Activated naive CD4-positive, alpha-beta T cell treated with anti-CD3 and anti-CD28 coated beads, Interleukin-2, amount 50 U/mL, for 16 hours (primary cell): ENCODE data around the gene TACR1.

Experiments used
- DNase-seq: peaks from one replicate; pipeline ENCODE4 v3.0.0-alpha.2; 2020

Gene TACR1

DNA sequence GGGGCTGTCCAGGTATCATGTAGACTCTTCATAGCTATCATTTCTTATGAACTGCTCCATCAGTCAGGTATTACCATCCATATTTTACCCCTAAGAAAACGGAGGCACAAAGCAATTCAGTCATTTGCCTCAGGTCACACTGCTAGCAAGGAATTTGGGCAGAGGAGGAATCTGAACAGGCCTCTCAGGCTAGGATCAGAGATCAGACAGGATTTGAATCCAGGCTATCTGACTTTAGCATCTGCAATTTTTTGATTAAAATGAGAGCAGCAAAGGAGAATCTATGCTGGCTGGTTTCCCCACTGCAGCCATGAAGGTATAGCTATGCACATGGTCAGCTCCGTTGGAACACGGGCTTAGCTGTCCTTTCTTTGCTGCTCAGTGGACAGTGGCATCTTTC, 60.1 kb downstream of the TACR1 start:
- DNase-seq = no peak

DNA sequence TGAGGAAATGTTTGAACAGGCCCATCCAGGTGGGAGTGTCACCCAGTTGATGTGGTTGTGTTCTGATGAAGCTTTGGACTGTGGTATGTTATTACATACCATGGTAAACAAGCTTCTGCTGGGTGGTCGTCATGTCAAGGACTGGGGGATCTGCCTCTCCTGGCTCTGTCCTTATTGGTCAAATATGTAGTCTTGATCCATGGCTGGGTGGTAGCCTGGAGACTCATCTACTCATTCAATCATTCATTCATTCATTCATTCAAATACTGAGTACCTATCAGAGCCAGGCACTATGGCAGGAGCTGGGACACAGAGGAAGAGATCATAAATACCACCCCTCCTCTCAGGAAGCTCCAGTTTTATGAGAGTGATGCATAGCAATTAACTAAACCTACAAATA, 60.8 kb downstream of the TACR1 start:
- DNase-seq = no peak

DNA sequence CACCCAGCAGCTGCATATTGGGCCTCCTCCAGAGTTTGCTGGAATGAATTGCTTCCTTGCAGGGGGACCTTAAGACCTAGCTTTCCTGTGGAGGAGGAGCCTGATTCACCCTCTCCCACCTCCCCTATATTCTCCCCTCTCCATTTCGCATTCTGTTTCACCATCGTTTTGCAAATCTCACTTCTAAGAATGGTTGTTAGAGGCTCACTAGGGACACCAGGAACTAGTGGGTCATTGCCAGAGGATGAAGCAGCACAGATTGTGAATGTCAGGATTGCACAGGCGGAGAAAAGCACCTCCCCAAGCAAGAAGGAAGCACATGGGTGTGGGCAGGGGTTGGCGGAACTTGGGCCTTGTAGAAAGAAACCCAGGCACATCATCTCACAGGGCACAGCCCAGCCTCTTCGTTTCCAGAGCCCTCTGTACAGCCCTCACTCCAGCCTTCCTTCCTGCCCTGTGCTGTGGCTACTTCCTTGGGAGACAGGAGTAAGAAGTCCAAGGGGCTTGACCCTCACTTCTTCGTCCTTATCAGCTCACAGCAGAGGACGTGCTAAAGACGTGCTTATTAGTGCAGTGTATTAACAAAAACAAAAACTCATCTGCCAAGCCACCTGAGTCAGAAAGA, 63.4 kb downstream of the TACR1 start:
- no peak for DNase-seq

DNA sequence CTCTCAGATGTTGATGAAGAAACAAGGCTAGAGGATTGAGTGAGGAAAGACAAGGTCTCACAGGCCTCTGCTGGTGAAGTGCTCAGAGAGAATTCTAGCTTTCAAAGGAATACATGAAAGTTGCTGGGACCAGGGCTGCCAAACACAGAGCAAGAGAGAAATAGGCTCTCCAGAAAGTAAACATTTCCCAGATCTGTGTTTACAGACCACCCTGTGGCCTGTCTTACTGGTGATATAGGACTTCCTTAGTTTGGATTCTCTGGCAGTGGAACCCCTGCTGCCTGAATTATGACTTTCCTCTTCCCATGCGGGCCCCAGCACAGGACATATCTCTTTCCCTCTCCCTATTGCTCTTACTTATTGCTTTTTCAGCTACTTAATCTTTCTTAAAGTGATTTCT, 64.5 kb downstream of the TACR1 start:
- no peak for DNase-seq

DNA sequence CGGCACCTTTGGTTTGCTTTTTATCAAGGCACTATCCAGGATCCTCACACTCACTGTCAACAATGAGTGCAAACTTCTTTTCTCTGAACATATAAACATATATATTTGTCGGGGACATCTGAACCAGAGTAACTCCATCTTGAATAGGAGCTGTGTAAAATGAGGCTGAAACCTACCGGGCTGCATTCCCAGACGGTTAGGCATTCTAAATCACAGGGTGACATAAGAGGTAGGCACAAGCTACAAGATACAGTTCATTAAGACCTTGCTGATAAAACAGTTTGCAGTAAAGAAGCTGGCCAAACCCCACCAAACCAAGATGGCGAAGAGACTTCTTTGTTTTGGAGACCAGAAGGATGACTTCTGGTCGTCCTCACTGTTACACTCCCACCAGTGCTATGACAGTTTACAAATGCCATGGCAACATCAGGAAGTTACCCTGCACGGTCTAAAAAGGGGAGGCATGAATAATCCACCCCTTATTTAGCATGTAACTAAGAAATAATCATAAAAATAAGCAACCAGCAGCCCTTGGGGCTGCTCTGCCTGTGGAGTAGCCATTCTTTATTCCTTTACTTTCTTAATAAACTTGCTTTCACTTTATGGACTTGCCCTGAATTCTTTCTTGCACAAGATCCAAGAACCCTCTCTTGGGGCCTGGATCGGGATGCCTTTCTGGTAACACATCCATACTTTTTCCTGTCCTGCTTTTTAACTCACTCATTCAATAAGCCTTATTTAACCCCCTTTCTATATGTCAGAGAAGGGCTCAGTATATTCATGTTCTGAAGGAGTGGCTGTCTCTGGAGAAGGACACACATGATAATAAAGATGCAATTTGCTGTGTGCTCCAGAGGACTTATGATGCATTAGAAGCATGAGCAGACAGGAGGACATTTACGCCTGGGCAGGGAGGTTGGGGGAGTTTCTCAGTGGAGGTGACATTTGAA, 65.4 kb downstream of the TACR1 start:
- DNase-seq = no peak

DNA sequence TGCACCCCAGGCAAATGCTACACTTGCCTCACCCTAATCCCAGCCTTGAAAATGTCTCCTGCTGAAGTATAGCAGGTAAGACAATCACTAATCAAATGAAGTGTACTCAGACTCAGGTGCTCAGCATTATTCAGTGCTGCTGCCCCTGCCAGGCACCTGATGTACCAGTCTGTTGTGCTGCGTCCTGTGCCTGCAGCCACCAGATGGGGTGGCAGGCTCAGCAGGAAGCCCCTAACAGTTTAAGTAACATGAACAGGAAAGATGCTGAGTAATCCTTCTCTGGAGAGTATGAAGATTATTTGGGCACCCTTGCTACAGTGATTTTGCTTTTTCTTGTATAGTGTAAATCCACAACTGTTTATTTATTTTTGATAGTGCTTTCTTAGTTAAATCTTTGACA, 69.1 kb downstream of the TACR1 start:
- DNase-seq = no peak

DNA sequence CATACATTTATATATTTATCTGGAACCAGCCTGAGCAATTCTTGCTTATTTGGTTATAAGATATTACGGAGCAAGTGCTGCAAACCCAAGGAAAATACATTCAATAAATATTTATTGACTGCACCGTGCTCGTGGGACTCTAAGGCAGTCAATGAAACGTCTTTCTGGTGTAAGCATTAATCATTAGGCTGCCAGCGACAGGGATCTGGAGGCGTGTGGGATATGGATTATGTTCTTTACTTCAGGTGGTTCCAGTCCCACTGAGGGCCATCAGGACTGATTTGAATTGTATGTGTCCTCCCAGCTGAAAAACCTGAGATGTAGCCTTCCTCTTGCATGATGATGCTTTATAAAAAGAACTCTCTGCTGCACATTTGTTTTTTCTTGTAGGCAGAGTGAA, 75.4 kb downstream of the TACR1 start:
- DNase-seq = no peak

DNA sequence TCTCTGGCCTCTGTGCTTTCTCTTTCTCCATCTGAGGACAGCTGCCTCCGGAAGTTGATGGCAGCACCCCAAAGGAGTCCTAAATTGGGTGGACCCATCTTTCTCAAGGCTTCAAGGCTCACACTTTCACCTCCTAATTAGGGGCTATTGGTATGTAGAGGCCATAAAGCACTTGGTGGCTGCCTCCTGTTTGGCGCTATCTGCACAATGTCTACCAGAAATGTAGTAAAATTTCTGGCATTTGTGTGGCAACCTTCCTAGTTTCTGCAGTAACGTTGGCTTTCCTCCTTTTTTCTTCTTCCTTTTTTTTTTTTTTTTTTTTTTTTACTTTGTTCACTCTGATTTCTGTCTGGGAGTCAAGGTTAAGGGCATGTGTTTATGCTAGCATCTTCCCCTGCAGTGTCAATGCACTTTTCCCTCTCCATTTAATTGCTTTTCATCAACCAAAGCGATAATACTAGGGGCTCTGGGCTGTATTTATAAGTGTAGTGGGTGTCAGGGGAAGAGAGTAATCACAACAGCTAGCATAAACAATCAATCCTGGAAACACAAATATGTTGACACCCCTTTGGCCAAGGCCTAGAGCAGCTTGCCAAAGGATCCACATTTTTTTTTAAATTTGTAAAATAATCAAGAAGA, 86.0 kb downstream of the TACR1 start:
- DNase-seq = no peak

DNA sequence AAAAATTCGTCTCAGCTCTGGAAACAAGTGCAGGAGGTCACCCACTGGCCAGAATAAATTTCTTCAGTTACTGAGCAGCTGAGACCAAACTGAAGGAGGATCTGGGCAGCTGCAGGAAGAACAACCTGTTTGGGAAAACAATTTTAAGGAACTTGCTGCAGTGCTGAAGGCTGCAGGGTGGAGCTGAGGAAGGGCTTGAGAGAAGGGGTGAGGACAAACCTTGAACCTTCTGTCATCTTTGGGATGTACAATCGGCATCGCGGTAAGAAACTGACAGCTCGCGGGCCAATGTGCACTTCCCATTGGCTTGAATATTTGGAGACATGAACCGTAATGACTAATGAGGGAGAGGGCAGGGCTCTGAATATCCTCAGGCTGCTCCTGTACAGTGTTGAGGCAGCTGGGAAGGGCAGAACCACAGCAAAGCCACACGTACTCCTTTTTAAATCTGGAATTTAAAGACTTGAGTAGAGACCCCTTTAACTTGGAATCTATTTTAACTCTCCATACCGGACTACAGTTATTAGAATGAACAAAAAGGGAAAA, 90.3 kb downstream of the TACR1 start:
- no peak for DNase-seq

DNA sequence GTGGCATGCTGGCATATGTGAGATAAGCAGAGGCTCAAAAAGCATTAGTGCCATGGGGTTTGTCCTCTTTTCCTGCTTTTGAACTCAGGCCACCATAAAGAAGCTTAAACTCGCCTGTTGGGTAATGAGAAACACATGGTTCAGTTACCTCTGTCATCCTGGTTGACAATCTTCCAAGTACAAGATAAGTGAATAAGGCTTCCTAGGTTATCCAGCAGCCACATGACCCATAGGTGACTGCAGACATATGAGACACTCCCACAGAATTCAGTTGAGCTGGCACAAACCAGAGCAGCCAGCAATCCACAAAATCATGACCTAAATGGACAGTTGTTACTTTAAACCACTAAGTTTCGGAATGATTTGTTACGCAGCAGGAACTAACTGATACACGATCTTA, 97.3 kb downstream of the TACR1 start:
- no peak for DNase-seq

DNA sequence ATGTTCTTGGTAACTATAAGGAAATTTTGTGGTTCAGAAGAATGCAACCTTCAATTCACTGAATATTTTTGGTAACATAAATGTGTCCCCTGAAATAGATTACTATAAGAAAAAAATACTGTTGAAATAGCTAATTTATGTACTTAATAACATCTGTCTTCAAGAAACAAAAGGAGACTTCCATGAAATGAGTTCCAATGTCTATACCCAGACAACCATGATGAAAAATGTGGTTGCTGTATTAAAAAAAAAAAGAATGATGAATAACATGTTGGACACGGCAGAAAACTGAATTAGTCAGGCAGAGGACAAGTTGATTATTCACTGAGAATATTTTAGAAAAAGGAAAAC, 98.5 kb downstream of the TACR1 start:
- DNase-seq = no peak

DNA sequence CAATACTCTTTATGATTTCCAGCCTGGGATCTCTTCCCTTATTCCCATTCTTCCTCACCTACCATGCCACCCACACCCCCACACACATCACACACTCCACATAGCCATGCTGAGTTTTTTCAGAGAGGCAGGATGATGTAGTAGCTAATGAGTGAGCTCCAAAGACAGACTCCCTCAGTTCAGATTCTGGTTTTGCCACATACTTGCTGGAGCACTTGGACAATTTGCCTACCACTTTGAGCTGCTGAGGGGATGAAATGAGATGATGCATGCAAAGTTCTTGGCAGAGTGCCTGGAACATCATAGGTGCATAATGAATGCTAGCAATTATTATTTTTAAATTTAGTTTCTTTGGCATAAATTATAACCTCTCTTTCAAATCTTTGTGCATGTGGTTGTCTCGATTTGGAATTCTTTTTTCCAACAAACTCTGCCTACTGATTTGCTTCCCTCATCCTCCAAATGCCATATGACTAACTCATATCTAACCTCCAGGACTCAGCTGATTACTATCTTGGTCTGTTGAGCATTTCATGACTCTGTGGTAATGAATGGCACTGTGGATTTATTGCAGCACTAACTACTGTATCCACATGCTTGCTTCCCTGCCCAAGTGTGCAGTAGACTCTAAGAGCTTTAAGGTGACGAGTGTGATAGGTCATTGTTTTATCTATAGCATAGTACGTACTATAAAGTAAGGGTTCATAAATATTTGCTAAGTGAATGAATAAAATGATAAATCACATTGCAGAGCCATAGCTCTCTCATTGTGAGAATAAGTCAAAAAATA, 99.1 kb downstream of the TACR1 start:
- no peak for DNase-seq

DNA sequence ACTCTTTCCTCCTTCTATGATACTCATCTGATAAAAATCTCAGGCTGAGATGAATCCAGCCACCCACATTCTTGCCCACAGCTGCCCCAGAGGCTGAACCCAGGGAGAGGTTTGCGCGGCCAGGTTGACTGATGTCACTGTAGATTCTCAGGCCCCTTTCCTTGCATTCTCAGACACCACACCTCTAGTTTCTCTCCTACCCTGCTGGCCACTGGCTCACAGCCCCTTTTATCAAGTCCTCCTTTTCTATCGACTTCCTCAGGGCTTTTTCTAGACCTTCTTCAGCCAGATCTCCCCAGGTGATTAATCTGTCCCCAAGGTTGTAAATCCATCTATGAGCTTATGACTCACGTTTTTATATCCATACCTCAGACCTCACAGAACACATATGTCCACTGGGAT, 99.8 kb downstream of the TACR1 start:
- no peak for DNase-seq

DNA sequence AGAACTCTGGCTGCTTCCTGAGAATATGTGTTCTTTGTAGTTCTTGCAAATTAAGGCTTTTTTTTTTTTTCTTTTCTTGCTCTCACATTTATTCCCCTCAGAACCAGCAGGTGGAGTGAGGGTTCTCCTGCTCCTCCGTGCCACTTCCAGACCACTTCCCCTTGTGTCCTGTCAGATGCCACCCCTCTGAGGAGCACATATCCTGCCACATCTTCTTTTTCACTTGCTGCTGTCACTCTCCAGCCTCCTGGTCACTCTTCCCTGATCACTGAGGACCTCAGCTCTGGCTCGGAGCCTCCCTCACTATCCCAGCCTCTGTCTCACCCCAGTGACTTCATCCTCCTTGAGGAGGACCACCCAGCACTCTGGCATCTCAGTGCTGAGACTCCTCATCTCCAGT, 100.5 kb downstream of the TACR1 start:
- DNase-seq = no peak

DNA sequence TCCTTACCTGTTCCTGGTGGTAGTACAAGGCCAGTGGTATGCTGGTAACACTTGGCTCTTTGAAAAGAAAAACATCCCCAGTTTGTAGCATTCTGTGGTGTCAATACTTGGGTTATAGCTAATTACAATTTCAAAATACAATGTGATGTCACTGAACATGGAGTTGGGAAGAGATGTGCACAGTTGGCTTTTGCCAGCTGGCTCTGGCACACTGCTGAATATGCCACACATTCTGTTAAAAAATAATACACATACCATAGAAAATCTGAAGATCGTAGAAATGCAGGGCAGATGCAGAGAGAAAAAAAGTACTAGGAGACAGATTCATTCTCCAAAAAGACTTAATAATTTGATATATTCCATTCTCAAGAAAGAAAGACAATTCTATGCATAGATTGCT, 101.5 kb downstream of the TACR1 start:
- no peak for DNase-seq

DNA sequence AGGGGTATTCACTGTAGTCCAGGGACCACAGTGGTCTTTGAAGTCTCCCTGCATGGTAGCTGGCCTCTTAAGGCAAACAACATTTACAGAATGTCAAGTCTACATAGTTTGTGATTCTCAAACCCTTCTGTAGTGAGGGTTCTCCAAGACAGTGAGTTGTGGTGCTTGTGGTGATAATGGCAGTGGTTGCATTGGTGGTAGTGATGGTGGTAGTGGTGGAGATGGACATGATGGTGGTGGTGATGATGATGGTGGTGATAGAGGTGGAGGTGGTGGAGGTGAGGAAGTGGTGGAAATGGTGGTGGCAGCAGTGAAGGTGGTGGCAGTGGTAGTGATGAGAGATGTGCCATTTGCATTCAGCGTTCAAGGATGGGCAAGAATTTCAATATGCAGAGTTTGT, 104.9 kb downstream of the TACR1 start:
- DNase-seq = no peak

DNA sequence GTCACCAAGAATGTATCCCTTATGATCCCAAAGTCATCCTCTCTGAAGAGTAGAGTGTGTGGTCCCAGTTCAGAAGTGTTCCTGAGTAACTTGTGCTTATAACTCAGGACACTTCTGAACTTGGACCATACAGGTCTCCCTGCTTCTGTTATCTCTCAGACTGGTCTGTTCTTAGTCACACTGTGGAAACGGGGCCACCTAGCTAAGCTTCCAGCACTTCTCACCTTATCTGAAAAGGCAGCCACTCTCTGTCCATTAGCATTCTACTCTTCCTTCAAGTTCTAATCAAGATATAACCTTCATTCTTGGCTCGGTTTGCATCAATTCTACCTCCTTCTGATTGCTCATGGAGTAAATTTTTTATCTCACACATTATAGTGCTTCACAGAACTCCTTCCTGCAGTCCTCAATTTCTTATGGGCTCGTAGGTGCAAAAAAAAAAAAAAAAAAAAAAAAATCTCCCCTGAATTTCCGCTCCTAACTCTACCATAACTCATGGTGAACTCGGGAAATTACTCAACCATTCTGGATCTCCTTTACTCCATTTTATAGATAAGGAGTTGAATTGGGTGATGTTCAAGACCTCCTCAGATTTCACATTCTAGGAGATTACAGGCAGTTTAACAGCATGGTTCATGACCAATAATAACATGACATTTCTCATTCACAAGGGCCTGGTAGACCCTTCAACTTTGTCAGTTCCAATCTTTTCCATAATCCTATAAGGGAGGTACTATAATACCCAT, 108.4 kb downstream of the TACR1 start:
- no peak for DNase-seq

DNA sequence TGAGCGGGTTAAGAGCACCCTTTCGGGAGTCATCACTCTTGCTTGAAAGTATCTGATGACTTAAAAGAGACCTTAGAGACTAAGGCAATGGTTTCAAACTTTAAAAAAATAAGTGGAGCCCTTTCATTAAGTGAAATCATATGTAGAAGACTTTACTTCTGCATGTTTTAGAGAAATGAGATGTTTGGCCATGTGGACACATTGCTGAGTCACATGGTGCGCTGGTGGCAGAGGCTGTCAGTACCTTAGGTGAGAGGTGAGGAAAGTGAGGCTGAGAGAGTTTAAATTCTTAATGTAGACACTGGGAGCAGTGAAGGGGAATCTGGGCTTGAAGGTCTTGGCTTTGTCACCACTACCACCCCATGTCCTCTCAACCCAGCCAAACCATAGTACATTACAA, 109.8 kb downstream of the TACR1 start:
- no peak for DNase-seq

DNA sequence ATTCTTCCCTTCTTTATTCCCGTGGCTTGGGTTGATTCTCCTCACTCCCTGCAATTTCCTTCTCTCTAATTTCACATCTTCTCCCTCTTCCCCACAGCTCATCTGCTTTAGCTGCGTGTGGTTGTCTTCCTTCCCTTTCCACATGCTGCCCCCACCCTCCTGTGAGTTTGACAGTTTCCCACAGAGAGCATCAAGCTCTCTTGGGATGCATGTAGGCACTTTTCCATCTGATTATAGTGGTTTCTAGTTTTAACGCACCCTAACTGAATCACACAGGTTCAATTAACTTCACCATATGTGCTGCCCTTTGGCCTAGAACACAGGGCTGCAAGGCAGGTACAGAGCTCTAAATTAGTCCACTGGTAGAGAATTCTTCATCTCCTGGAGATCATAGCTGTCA, 110.5 kb downstream of the TACR1 start:
- DNase-seq = no peak

DNA sequence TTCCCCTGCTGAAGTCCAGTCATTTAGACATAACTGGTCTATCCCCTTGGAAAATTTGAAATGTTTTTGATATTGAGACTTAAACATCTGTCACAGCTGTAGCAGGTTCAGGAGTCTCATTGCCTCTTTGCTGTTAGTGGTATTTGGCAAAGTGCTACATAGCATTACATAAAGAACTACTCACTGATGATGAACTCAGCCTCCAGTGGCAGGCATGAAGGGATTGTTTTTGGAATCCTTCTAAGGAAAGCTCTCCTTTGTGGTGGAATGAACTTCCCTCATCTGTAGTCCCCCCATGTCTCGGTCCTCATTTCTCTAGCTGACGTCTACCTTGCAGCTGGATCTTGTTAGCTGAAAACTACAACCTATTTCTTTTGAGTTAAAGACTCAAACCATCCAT, 111.6 kb downstream of the TACR1 start:
- no peak for DNase-seq

DNA sequence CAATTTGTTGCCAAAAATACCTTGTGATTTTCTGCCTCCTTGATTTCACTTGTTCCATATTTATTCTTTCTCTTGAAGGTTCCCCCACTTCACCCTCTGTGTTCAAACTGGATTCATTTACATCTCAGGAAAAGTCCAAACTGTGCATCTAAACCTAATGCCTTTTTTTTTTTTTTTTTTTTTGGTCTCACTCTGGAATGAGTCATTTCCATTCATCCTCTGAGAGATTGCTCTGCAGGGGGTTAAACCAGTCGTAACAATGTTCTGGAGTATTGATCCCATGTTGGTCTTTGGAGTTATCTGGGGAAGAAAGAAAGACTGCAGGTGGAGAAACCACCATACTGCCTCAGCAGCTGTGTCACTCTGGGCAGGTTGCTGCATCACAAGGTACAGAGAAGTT, 119.7 kb downstream of the TACR1 start:
- no peak for DNase-seq

DNA sequence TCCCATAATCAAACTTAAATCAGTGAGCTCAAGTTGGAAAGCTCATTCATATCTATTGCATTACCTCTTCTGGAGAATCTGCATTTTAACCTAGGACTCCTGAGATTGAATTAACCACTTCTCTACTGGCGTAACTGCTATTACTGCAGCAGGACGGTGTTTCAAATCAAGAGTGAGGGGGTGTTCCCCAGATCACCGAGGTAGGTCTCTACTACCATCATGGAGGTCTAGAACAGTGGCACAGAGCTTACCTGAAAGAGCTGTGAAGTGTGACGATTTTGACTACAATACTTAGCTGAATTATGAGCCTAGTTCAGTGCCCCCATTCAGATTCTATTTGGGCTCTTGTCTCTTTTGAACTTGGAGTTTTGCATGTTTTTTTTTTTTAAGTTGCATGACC, 121.4 kb downstream of the TACR1 start:
- no peak for DNase-seq
